GM21576 (cell line): ENCODE data around the gene PTPRH.
"Not testable (repeated sequence)": the region's sequence is repeated elsewhere in the genome, so short reads cannot be mapped to it uniquely, and the experiment has no call there.

Source experiments
- ATAC-seq: cut with Tn5 transposase; IDR thresholded peaks from one replicate; pipeline ENCODE4 v1.9.1; 2021; ENCODE audit warnings: mild to moderate bottlenecking, moderate library complexity; ENCODE audit not compliant: unreplicated experiment

The PTPRH gene

GRCh38 chr19:55226273-55226672 is 17.0 kb upstream of the PTPRH start:
- ATAC-seq, result no peak

GRCh38 chr19:55225415-55225958 is 16.2 kb upstream of the PTPRH start:
- ATAC-seq, result no peak

DNA sequence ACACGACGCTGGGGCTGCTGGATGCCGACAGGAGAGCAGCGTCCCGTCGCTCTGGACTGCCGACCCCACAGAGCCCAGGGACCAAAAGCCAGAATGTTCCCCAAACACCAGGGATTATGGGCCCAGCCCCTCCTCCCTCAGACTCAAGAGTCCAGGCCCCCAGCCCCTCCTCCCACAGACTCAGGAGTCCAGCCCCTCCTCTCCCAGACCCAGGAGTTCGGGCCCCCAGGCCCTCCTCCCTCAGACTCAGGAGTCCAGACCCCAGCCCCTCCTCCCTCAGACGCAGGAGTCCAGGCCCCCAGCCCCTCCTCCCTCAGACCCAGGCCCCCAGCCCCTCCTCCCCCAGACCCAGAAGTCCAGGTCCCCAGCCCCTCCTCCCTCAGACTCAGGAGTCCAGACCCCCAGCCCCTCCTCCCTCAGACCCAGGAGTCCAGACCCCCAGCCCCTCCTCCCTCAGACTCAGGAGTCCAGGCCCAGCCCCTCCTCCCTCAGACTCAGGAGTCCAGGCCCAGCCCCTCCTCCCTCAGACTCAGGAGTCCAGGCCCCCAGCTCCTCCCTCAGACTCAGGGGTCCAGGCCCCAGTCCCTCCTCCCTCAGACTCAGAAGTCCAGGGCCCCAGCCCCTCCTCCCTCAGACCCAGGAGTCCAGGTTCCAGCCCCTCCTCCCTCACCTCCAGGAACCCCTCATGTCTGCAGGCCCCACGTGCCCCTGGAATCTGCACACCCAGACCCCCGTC is 15.5 kb upstream of the PTPRH start:
- ATAC-seq, result not testable (repeated sequence)

DNA sequence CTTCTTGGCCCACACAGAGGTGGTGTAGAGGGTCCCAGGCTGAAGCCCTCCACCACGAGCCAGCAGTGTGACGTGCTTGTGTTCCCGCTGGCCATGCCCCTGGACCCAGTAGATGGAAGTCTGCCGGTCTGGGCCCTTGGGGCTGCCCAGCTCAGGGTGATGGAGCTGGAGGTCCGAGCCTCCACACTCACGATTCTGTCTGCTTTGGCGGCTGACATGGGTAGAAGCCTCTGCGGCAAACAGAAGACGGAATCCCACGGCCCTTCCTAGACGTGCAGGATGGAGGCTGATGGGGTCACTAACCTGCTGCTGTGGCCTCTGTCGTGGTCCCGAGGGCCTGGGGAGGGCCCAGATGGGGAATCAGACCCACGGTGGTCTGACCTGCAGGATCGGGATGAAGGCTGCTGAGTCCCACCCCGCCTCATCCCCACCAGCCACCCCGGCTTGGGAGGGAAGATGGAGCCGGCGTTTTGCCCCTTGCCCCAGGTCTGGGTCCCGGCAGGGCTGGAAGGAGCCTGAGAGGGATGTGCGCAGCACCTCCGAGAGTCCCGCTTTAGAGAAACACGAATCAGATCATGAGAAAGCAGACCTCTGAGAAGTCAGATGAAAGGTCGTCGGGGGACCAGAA is 14.9 kb upstream of the PTPRH start:
- ATAC-seq, result no peak

GRCh38 chr19:55223291-55224037 is 14.2 kb upstream of the PTPRH start:
- no peak for ATAC-seq

GRCh38 chr19:55220525-55220924 is 11.2 kb upstream of the PTPRH start:
- ATAC-seq, result no peak

- ATAC-seq, result no peak
Measured at GRCh38 chr19:55216461-55217198, 7.3 kb upstream of the PTPRH start.

GRCh38 chr19:55213547-55213946 is 4.2 kb upstream of the PTPRH start:
- no peak for ATAC-seq

DNA sequence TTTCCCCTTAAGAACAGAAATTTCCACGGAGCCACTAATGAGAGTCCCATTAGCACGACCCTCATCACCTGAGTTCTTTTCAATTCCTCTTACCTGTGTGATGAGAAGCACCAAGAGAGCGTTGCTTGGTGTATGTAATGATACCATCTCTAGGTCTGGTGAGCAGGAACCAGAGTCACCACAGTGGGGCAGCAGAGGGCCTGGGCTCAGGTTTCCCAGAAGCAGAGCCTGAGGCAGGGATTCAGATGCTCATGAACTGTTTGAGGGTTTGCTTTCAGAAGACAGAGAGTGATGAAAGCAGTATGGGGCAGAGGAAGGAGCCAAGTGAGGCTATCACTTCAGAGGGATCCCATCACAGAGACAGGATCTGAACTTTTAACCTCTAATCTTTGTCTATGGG is 3.1 kb upstream of the PTPRH start:
- no peak for ATAC-seq

GRCh38 chr19:55209693-55210472 is 582 bp upstream of the PTPRH start:
- ATAC-seq, result no peak

DNA sequence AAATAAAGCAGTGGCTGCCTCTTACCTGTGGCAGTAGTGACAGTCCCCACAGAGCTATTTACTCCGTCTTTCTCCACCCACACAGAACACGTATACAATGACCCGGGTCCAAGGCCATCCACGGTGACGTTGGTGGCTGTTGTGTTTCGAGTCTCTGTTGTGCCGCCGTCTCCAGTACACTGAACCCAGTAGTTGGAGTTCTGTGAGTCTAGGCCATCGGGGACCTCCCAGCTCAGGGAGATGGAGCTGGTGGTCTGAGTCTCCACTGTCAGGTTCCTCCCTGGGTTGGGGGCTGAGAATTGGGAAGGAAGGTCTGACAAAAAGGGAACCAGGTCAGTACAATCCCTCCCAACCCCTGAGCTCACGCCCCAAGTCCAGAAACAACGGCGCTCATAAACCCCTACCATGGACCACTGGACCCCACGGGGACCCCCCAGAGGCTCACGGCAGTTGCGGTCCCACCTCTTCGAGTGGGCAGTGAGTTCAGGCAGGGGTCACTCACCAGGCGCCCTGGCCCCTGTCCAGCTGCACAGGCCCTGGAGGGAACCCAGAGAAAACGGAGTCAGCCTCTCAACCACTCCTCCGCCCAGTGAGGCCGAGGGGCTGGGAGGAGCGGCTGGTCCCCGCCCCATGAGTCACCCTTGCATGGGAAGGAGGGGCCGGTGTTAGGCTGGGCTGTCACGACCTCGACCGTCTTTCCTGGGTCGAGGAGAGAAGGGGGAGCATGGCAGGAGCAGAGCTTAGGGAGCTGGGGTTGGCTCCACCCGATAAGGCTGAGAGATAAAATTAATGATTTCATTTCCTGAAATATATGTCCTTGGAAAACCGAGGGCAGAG is 2.4 kb downstream of the PTPRH start:
- no peak for ATAC-seq

GRCh38 chr19:55202199-55202598 is 7.1 kb downstream of the PTPRH start:
- ATAC-seq, result not testable (repeated sequence)

DNA sequence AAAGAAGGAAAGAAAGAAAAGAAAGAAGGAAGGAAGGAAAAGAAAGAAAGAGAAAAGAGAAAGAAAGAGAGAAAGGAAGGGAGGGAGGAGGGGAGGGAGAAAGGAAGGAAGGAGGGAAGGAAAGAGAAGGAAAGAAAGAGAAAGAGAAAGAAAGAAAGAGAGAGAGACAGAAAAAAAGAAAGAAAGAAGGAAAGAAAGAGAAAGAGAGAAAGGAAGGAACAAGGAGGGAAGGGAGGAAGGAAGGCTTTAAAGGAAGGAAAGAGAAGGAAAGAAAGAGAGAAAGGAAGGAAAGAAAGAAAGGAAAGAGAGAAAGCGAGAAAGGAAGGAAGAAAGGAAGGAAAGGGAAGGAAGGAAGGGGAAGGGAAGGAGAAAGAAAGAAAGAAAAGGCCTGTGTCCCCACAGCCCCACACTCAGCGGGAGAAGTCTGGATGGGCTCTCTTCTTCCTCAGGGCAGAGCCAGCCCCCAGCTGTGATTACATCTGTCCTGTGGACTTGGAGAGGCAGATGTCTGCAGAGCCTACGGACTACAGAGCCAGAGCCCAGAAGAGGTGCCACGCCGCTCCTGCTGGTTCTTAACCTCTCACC is 9.6 kb downstream of the PTPRH start:
- no peak for ATAC-seq

- no peak for ATAC-seq
Measured at GRCh38 chr19:55198651-55199050, 10.7 kb downstream of the PTPRH start.

DNA sequence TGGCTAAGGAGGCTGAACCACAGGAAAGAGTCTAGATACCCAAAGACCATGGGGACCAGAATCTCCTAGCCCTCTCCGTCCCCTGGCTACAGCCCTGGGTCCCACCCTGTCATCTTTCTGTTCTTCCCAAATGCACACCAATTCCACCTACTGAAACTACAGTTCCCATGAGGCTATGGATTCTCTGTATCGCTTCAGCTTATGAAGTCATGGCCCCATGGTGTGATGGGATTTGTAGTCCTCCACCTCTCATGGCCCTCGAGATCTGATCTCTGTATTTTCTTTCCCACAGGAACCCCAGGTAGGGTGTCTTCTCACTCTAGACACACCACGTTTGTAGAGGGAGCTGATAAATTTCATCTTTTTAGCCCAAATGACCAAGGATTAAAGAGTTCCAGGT is 11.8 kb downstream of the PTPRH start:
- ATAC-seq, result no peak

- no peak for ATAC-seq
Measured at GRCh38 chr19:55196803-55197202, 12.5 kb downstream of the PTPRH start.

GRCh38 chr19:55193481-55193880 is 15.8 kb downstream of the PTPRH start:
- ATAC-seq, result no peak

GRCh38 chr19:55189403-55189835 is 19.9 kb downstream of the PTPRH start:
- ATAC-seq, result no peak

GRCh38 chr19:55188625-55189024 is 20.7 kb downstream of the PTPRH start:
- ATAC-seq, result no peak
